GM12864 (cell line): ENCODE measurements around the gene PMP22.

Source experiments
- DNase-seq: peaks from one replicate; pipeline ENCODE4 v3.0.0-alpha.2; 2011; ENCODE audit warnings: low read depth
- H3K4me3 ChIP-seq: 2 replicates; pipeline ENCODE4 v1.5.1; 2011; ENCODE audit warnings: mild to moderate bottlenecking, low read depth, low read length, control low read depth
- TF ChIP-seq, protein P1 (sequence below): IDR thresholded peaks from 2 replicates; pipeline ENCODE4 v1.5.1; 2011; ENCODE audit warnings: low read depth, mild to moderate bottlenecking, moderate library complexity, low read length, control low read depth, inconsistent platforms; ENCODE audit errors: missing control alignments

PMP22 gene

DNA sequence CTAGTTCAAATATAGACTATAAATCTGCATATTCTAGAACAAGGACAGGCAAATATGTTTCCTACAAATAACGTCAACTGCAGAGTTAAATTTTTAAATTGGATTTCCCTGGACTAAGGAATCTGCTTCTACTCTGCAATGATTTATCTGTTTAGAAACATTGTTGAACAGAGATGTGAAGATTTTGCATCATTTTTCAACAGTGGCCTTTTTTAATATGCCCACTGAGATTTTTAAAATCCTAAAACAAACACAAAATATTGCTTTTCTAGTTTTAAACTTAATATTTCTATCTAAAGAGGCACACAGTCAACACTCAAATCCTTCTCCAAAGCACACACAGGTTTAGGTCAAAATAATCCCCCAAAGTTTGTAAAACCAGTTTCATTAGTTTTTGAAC, 23.7 kb upstream of the PMP22 start:
- DNase-seq, result no peak
- TF ChIP-seq, protein P1, sequence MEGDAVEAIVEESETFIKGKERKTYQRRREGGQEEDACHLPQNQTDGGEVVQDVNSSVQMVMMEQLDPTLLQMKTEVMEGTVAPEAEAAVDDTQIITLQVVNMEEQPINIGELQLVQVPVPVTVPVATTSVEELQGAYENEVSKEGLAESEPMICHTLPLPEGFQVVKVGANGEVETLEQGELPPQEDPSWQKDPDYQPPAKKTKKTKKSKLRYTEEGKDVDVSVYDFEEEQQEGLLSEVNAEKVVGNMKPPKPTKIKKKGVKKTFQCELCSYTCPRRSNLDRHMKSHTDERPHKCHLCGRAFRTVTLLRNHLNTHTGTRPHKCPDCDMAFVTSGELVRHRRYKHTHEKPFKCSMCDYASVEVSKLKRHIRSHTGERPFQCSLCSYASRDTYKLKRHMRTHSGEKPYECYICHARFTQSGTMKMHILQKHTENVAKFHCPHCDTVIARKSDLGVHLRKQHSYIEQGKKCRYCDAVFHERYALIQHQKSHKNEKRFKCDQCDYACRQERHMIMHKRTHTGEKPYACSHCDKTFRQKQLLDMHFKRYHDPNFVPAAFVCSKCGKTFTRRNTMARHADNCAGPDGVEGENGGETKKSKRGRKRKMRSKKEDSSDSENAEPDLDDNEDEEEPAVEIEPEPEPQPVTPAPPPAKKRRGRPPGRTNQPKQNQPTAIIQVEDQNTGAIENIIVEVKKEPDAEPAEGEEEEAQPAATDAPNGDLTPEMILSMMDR, result no peak
- no peak overlapping the region for H3K4me3 ChIP-seq

- DNase-seq, result no peak
- no peak overlapping the region for H3K4me3 ChIP-seq
- TF ChIP-seq, protein P1, result no peak
Observed at GRCh38 chr17:15287538-15288267, 22.6 kb upstream of the PMP22 start.

- DNase-seq, result no peak
- H3K4me3 ChIP-seq, result no peak overlapping the region
- TF ChIP-seq, protein P1, result no peak
Observed at GRCh38 chr17:15285466-15285865, 20.3 kb upstream of the PMP22 start.

DNA sequence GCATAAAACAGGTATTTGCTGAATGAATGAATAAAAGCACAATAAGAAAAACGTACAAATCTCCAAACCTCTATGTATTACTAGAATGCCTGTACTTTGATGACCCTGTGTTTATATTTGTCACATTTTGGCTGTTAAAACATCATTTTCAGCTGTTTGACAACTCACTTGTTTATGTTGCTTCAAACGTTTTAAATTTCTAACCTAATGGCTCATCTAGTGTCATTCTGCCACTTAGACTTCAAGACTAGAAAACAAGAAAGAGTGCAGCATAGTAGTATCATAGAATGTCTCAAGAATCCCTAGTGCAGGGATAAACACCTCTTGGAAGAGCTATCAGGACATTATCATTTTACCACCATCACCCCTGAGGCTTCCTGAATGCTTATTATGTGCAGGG, 19.4 kb upstream of the PMP22 start:
- DNase-seq, result no peak
- TF ChIP-seq, protein P1, result no peak
- H3K4me3 ChIP-seq, result no peak overlapping the region

DNA sequence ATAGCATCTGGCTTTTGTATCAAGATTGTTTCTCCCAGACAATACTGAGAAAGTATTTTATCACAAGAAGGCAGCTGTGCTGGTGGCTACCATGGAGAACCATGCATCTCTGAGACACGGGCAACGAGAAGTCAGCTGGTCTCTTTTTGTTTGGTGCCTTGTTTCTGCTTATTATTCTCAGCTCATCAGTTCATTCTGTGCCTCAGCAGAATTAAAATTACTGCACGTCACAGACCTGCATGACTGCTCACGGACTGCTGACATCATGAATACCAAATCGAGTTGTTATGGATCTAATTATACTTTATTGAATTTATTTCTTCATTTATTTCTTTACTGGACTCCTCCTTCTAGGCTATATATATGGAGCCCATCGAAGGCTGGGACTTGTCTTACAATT, 19.0 kb upstream of the PMP22 start:
- H3K4me3 ChIP-seq, result no peak overlapping the region
- TF ChIP-seq, protein P1, result no peak

GRCh38 chr17:15281909-15282308, 16.8 kb upstream of the PMP22 start:
- H3K4me3 ChIP-seq, result no peak overlapping the region
- no peak for DNase-seq
- TF ChIP-seq, protein P1, result no peak

More for the DNA sequence above, 19.0 kb upstream of the PMP22 start:
- no peak for DNase-seq

DNA sequence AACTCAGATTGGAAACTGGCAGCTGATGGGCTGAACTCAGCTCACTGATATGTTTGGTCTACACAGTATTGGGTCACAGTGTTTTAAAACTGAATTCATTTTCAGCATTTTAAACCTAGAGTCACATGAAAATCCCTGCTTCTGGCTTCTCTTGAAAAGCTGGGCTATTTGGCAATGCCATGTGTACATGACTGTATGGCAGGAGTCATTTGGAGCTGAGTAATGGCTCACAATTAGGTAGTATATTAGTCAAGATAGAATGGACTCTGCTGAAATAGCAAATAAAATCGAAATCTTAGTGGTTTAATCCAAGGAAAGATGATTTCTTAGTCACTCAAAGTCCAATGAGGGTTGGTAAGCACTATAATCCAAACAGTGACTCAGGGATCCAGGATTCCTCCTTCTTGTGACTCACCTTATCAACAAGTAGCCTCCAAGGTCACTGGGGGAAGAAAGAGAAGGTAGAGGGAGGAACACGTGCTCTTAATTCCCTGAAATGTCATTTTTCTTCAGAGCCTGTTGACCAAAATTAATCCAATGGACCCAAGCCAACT, 13.9 kb upstream of the PMP22 start:
- H3K4me3 ChIP-seq, result no peak overlapping the region
- TF ChIP-seq, protein P1, result no peak
- DNase-seq, result no peak
